NT2/D1 (cell line): ENCODE results near the gene ARMCX1.
A peak's percentile ranks its signal among the peaks of the same experiment; 100 is the strongest.
"Not testable (repeated sequence)": the region's sequence is repeated elsewhere in the genome, so short reads cannot be mapped to it uniquely, and the experiment has no call there.

Experiments
- DNase-seq: peaks from one replicate; pipeline ENCODE4 v3.0.0-alpha.2; 2011; ENCODE audit warnings: low read depth, low spot score
- H3K27me3 ChIP-seq: 2 replicates; pipeline ENCODE4 v1.6.0; 2011; ENCODE audit warnings: mild to moderate bottlenecking; ENCODE audit not compliant: insufficient read length, insufficient read depth
- H3K36me3 ChIP-seq: 2 replicates; pipeline ENCODE4 v1.6.1; 2011; ENCODE audit warnings: mild to moderate bottlenecking, low read length, mixed read lengths; ENCODE audit not compliant: insufficient read depth, insufficient read length
- H3K4me1 ChIP-seq: 2 replicates; pipeline ENCODE4 v1.5.1; 2011; ENCODE audit not compliant: insufficient read depth, insufficient read length
- H3K4me3 ChIP-seq: 2 replicates; pipeline ENCODE4 v1.5.1; 2011; ENCODE audit warnings: low read depth; ENCODE audit not compliant: insufficient read length
- H3K9ac ChIP-seq: 2 replicates; pipeline ENCODE4 v1.6.0; 2011; ENCODE audit warnings: low read depth; ENCODE audit not compliant: insufficient read length
- H3K9me3 ChIP-seq: 2 replicates; pipeline ENCODE4 v1.5.1; 2011; ENCODE audit warnings: mild to moderate bottlenecking, low read length; ENCODE audit not compliant: insufficient read depth
- SUZ12 ChIP-seq: IDR thresholded peaks from 2 replicates; pipeline ENCODE4 v1.6.1; 2011; ENCODE audit not compliant: insufficient read length, insufficient read depth; ENCODE audit errors: extremely low read depth
- YY1 ChIP-seq: IDR thresholded peaks from 2 replicates; pipeline ENCODE4 v1.6.1; 2011; ENCODE audit not compliant: insufficient read length, insufficient read depth
- ZNF274 ChIP-seq: IDR thresholded peaks from 2 replicates; pipeline ENCODE4 v1.6.1; 2011; ENCODE audit warnings: mild to moderate bottlenecking, low read depth, low read length

The ARMCX1 gene

GRCh38 chrX:101550362-101550750 lies at the start of gene ARMCX1:
ARMCX1 (plus strand) TSS chrX:101550547; CDS start chrX:101552931, 2,384 bp downstream.
- H3K4me3 ChIP-seq: peak within 1 kb of the TSS; percentile 57
- peak within 1 kb of the TSS; percentile 73 for H3K9ac ChIP-seq
- peaks cover 18% of the 10 kb centered on the region for H3K36me3 ChIP-seq
- peaks cover 2% of the 10 kb centered on the region for H3K4me1 ChIP-seq
- no peaks in the 10 kb centered on the region for H3K27me3 ChIP-seq
- TF ChIP-seq SUZ12 (no peak), YY1 (no peak), ZNF274 (no peak)
- DNase-seq: peak; percentile 28
- no peaks in the 10 kb centered on the region for H3K9me3 ChIP-seq

GRCh38 chrX:101502929-101503328 lies 47.4 kb upstream of the ARMCX1 start:
- H3K36me3 ChIP-seq: peaks cover 13% of the 10 kb centered on the region
- not testable (repeated sequence) for H3K9ac ChIP-seq, H3K9me3 ChIP-seq, H3K27me3 ChIP-seq, H3K4me3 ChIP-seq, H3K4me1 ChIP-seq, DNase-seq

GRCh38 chrX:101507372-101507771 lies 43.0 kb upstream of the ARMCX1 start:
- H3K4me3 ChIP-seq: no peak overlapping the region
- H3K27me3 ChIP-seq: no peaks in the 10 kb centered on the region
- no peak overlapping the region for H3K9ac ChIP-seq
- no peaks in the 10 kb centered on the region for H3K9me3 ChIP-seq
- TF ChIP-seq SUZ12: no peak
- TF ChIP-seq ZNF274: no peak
- no peak for TF ChIP-seq YY1
- no peaks in the 10 kb centered on the region for H3K4me1 ChIP-seq
- no peak for DNase-seq
- no peaks in the 10 kb centered on the region for H3K36me3 ChIP-seq

GRCh38 chrX:101507986-101508385 lies 42.4 kb upstream of the ARMCX1 start:
- no peaks in the 10 kb centered on the region for H3K27me3 ChIP-seq
- H3K4me1 ChIP-seq: no peaks in the 10 kb centered on the region
- no peak for TF ChIP-seq ZNF274
- no peak overlapping the region for H3K9ac ChIP-seq
- DNase-seq: no peak
- H3K4me3 ChIP-seq: no peak overlapping the region
- no peaks in the 10 kb centered on the region for H3K9me3 ChIP-seq
- H3K36me3 ChIP-seq: no peaks in the 10 kb centered on the region

- Histone ChIP-seq H3K9me3 (no peaks in the 10 kb centered on the region), H3K27me3 (no peaks in the 10 kb centered on the region), H3K4me1 (no peaks in the 10 kb centered on the region), H3K9ac (no peak overlapping the region), H3K4me3 (no peak overlapping the region), H3K36me3 (no peaks in the 10 kb centered on the region)
- DNase-seq: no peak
- TF ChIP-seq ZNF274 (no peak), SUZ12 (no peak), YY1 (no peak)
These were observed 19.4 kb upstream of the ARMCX1 start for GRCh38 chrX:101530944-101531343.

- H3K9ac ChIP-seq: no peak overlapping the region
- no peaks in the 10 kb centered on the region for H3K27me3 ChIP-seq
- no peaks in the 10 kb centered on the region for H3K4me1 ChIP-seq
- TF ChIP-seq YY1: no peak
- TF ChIP-seq ZNF274: no peak
- TF ChIP-seq SUZ12: no peak
- H3K9me3 ChIP-seq: no peaks in the 10 kb centered on the region
- H3K36me3 ChIP-seq: no peaks in the 10 kb centered on the region
- H3K4me3 ChIP-seq: no peak overlapping the region
- DNase-seq: no peak
These were observed 11.2 kb upstream of the ARMCX1 start for GRCh38 chrX:101539116-101539515.

- H3K4me1 ChIP-seq: peaks cover 2% of the 10 kb centered on the region
- H3K9ac ChIP-seq: peak overlapping the region; percentile 73
- H3K36me3 ChIP-seq: peaks cover 18% of the 10 kb centered on the region
- H3K9me3 ChIP-seq: no peaks in the 10 kb centered on the region
- peak; percentile 6 for DNase-seq
- TF ChIP-seq SUZ12 (no peak), YY1 (no peak), ZNF274 (no peak)
- H3K4me3 ChIP-seq: peak overlapping the region; percentile 57
- no peaks in the 10 kb centered on the region for H3K27me3 ChIP-seq
These were observed 518 bp downstream of the ARMCX1 start for GRCh38 chrX:101550751-101551379.

GRCh38 chrX:101551380-101551767 lies 1.0 kb downstream of the ARMCX1 start:
- no peak for DNase-seq
- H3K4me3 ChIP-seq: peak overlapping the region; percentile 57
- peaks cover 2% of the 10 kb centered on the region for H3K4me1 ChIP-seq
- H3K9me3 ChIP-seq: no peaks in the 10 kb centered on the region
- H3K9ac ChIP-seq: peak overlapping the region; percentile 70
- TF ChIP-seq ZNF274: no peak
- no peak for TF ChIP-seq YY1
- TF ChIP-seq SUZ12: no peak
- no peaks in the 10 kb centered on the region for H3K27me3 ChIP-seq
- peaks cover 18% of the 10 kb centered on the region for H3K36me3 ChIP-seq
